SK-N-SH treated with all-trans-retinoic acid at 6 μM for 48 hours (cell line): ENCODE measurements around the gene TTR.

Source experiments
- ATAC-seq: fragments of 200-7000 bp; cut with Tn5 transposase; 3 replicates; pipeline ENCODE4 v1.9.1; 2020; ENCODE audit warnings: mild to moderate bottlenecking, moderate library complexity
- CSDC2 ChIP-seq: fragments of 250-450 bp; sonication (Bioruptor Pico); IDR thresholded peaks from 2 replicates; pipeline ENCODE4 v1.5.0; 2020; ENCODE audit warnings: mild to moderate bottlenecking, moderate library complexity
- ESRRG ChIP-seq: fragments of 250-450 bp; sonication (Bioruptor Pico); IDR thresholded peaks from 2 replicates; pipeline ENCODE4 v1.6.1; 2021; ENCODE audit warnings: mild to moderate bottlenecking
- GLIS3 ChIP-seq: fragments of 250-450 bp; sonication (Bioruptor Pico); IDR thresholded peaks from 2 replicates; pipeline ENCODE4 v1.5.0; 2020; ENCODE audit warnings: mild to moderate bottlenecking, moderate library complexity
- OSR1 ChIP-seq: fragments of 250-450 bp; sonication (Bioruptor Pico); IDR thresholded peaks from 2 replicates; pipeline ENCODE4 v1.8.0; 2022; ENCODE audit warnings: moderate library complexity, mild to moderate bottlenecking, inconsistent platforms
- POU6F1 ChIP-seq: fragments of 250-450 bp; sonication (Bioruptor Pico); IDR thresholded peaks from 2 replicates; pipeline ENCODE4 v1.8.0; 2021; ENCODE audit warnings: low read depth, mild to moderate bottlenecking, moderate library complexity, borderline replicate concordance
- PPARA ChIP-seq: fragments of 250-450 bp; sonication (Bioruptor Pico); IDR thresholded peaks from 2 replicates; pipeline ENCODE4 v1.5.0; 2020; ENCODE audit warnings: mild to moderate bottlenecking, borderline replicate concordance
- RARB ChIP-seq: fragments of 250-450 bp; sonication (Bioruptor Pico); IDR thresholded peaks from 2 replicates; pipeline ENCODE4 v1.8.0; 2021; ENCODE audit warnings: mild to moderate bottlenecking, moderate library complexity
- SNAI2 ChIP-seq: fragments of 250-450 bp; sonication (Bioruptor Pico); IDR thresholded peaks from 2 replicates; pipeline ENCODE4 v1.5.0; 2020; ENCODE audit warnings: mild to moderate bottlenecking, moderate library complexity
- TCF4 ChIP-seq: fragments of 250-450 bp; sonication (Bioruptor Pico); IDR thresholded peaks from 2 replicates; pipeline ENCODE4 v1.8.0; 2021; ENCODE audit warnings: mild to moderate bottlenecking, moderate library complexity, borderline replicate concordance
- TOX ChIP-seq: fragments of 250-450 bp; sonication (Bioruptor Pico); IDR thresholded peaks from 2 replicates; pipeline ENCODE4 v1.8.0; 2021; ENCODE audit warnings: mild to moderate bottlenecking, moderate library complexity, borderline replicate concordance
- TSHZ2 ChIP-seq: fragments of 250-450 bp; sonication (Bioruptor Pico); IDR thresholded peaks from 2 replicates; pipeline ENCODE4 v1.5.0; 2020; ENCODE audit warnings: mild to moderate bottlenecking, moderate library complexity
- ZFP3 ChIP-seq: fragments of 250-450 bp; sonication (Bioruptor Pico); IDR thresholded peaks from 2 replicates; pipeline ENCODE4 v1.5.0; 2020; ENCODE audit warnings: mild to moderate bottlenecking, moderate library complexity
- ZFP30 ChIP-seq: fragments of 450-650 bp; formaldehyde crosslinking; IDR thresholded peaks from 2 replicates; pipeline ENCODE4 v1.5.0; 2022; ENCODE audit warnings: mild to moderate bottlenecking, moderate library complexity
- ZNF565 ChIP-seq: fragments of 450-650 bp; formaldehyde crosslinking; conservative IDR thresholded peaks from 2 replicates; pipeline ENCODE4 v1.5.0; 2020; ENCODE audit warnings: low read depth, mild to moderate bottlenecking, moderate library complexity
- ZNF70 ChIP-seq: fragments of 450-650 bp; formaldehyde crosslinking; IDR thresholded peaks from 2 replicates; pipeline ENCODE4 v1.5.0; 2020; ENCODE audit warnings: mild to moderate bottlenecking, moderate library complexity
- ZNF8 ChIP-seq: fragments of 450-650 bp; formaldehyde crosslinking; IDR thresholded peaks from 2 replicates; pipeline ENCODE4 v1.5.0; 2020; ENCODE audit warnings: mild to moderate bottlenecking, moderate library complexity
- TF ChIP-seq, protein P1 (sequence below): fragments of 250-450 bp; sonication (Bioruptor Pico); IDR thresholded peaks from 2 replicates; pipeline ENCODE4 v1.5.1; 2021; ENCODE audit warnings: mild to moderate bottlenecking, moderate library complexity
- TF ChIP-seq, protein P2 (sequence below): fragments of 250-450 bp; sonication (Bioruptor Pico); IDR thresholded peaks from 2 replicates; pipeline ENCODE4 v1.5.1; 2020; ENCODE audit warnings: low read depth, mild to moderate bottlenecking, moderate library complexity

TTR gene

GRCh38 chr18:31555971-31556747 is 35.5 kb upstream of the TTR start:
- no peak for TF ChIP-seq ESRRG (CRISPR knock-in tag)
- TF ChIP-seq POU6F1 (CRISPR knock-in tag) = no peak
- no peak for TF ChIP-seq TSHZ2 (CRISPR knock-in tag)
- no peak for TF ChIP-seq SNAI2 (CRISPR knock-in tag)
- TF ChIP-seq ZFP30 (CRISPR knock-in tag) = 0 out of 2 replicates have a peak, but pooled peaks have one; percentile 2
- TF ChIP-seq, protein P1, sequence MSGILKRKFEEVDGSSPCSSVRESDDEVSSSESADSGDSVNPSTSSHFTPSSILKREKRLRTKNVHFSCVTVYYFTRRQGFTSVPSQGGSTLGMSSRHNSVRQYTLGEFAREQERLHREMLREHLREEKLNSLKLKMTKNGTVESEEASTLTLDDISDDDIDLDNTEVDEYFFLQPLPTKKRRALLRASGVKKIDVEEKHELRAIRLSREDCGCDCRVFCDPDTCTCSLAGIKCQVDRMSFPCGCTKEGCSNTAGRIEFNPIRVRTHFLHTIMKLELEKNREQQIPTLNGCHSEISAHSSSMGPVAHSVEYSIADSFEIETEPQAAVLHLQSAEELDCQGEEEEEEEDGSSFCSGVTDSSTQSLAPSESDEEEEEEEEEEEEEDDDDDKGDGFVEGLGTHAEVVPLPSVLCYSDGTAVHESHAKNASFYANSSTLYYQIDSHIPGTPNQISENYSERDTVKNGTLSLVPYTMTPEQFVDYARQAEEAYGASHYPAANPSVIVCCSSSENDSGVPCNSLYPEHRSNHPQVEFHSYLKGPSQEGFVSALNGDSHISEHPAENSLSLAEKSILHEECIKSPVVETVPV (CRISPR knock-in tag) = no peak
- TF ChIP-seq, protein P2, sequence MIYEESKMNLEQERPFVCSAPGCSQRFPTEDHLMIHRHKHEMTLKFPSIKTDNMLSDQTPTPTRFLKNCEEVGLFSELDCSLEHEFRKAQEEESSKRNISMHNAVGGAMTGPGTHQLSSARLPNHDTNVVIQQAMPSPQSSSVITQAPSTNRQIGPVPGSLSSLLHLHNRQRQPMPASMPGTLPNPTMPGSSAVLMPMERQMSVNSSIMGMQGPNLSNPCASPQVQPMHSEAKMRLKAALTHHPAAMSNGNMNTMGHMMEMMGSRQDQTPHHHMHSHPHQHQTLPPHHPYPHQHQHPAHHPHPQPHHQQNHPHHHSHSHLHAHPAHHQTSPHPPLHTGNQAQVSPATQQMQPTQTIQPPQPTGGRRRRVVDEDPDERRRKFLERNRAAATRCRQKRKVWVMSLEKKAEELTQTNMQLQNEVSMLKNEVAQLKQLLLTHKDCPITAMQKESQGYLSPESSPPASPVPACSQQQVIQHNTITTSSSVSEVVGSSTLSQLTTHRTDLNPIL (CRISPR knock-in tag) = no peak
- no peak for TF ChIP-seq ZNF8
- no peak for TF ChIP-seq ZNF565 (CRISPR knock-in tag)
- peak; percentile 93 for ATAC-seq

DNA sequence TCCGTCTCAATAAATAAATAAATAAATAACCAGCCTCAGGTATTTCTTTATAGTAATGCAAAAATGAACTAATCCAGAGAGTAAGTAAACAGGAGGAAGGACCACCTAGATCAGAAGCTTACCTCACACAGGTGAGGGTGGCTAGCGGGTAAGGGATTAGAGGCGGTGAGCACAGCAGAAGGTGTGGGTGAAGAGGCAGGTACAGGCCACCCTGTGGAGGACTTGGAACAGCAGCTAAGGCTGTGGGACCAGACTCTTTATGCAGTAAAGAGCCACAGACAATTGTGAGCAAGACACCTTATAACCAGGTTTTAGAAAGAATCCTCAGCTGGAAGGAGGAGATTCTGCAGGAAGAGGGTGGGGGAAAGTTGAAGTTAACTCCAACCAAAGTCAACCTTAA is 34.2 kb upstream of the TTR start:
- no peak for ATAC-seq
- TF ChIP-seq TCF4 (CRISPR knock-in tag) (no peak), PPARA (CRISPR knock-in tag) (no peak), CSDC2 (CRISPR knock-in tag) (no peak), GLIS3 (no peak), TSHZ2 (CRISPR knock-in tag) (no peak), OSR1 (CRISPR knock-in tag) (no peak), ZNF70 (CRISPR knock-in tag) (no peak), ZNF8 (no peak), ZNF565 (CRISPR knock-in tag) (no peak), RARB (CRISPR knock-in tag) (no peak), ZFP30 (CRISPR knock-in tag) (no peak)
- TF ChIP-seq, protein P1 (CRISPR knock-in tag) = no peak

- TF ChIP-seq ZNF70 (CRISPR knock-in tag) (no peak), ZFP30 (CRISPR knock-in tag) (no peak), SNAI2 (CRISPR knock-in tag) (no peak), TCF4 (CRISPR knock-in tag) (no peak), PPARA (CRISPR knock-in tag) (no peak), CSDC2 (CRISPR knock-in tag) (no peak), GLIS3 (no peak), RARB (CRISPR knock-in tag) (no peak), TOX (CRISPR knock-in tag) (no peak), ZFP3 (CRISPR knock-in tag) (no peak)
- ATAC-seq = no peak
Observed at GRCh38 chr18:31558567-31558966, 33.1 kb upstream of the TTR start.
